B cell (primary cell): ENCODE measurements around the gene HSPB9.

Source experiments
- EZH2 ChIP-seq: IDR thresholded peaks from 2 replicates; pipeline ENCODE4 v1.6.1; 2012; ENCODE audit warnings: borderline replicate concordance, low read depth, mild to moderate bottlenecking, moderate library complexity, low read length; ENCODE audit not compliant: insufficient read depth, poor library complexity, severe bottlenecking
- TF ChIP-seq, protein P1 (sequence below): fragments of 200-600 bp; IDR thresholded peaks from one replicate; pipeline ENCODE4 v1.8.0; 2022; ENCODE audit warnings: antibody characterized with exemption, mild to moderate bottlenecking

DNA sequence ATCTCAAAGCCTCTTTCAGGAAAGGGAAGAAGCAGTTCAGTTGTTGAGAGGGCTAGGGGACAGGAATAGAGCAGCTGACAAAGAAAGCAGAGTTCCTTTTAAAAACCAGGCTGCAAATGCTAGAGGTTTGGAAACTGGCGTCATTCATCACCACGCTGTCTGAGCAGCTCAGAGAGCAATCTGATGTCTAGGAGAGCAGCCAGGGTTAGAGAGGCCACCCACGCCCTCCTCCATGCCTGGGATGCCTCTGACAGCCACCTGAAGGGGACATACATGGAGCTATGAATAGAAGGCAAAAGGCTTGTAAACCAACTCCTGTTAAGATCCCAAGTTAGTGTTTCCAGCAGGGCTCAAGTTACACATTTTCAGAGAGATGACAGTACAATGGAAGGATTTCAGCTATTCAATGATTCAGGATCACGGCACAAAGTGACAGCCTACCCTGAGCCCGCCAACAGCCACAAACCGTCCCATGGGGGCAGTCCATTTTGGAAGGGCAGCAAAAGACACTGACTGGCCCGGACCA is 19.8 kb downstream of the HSPB9 start:
- TF ChIP-seq, protein P1, sequence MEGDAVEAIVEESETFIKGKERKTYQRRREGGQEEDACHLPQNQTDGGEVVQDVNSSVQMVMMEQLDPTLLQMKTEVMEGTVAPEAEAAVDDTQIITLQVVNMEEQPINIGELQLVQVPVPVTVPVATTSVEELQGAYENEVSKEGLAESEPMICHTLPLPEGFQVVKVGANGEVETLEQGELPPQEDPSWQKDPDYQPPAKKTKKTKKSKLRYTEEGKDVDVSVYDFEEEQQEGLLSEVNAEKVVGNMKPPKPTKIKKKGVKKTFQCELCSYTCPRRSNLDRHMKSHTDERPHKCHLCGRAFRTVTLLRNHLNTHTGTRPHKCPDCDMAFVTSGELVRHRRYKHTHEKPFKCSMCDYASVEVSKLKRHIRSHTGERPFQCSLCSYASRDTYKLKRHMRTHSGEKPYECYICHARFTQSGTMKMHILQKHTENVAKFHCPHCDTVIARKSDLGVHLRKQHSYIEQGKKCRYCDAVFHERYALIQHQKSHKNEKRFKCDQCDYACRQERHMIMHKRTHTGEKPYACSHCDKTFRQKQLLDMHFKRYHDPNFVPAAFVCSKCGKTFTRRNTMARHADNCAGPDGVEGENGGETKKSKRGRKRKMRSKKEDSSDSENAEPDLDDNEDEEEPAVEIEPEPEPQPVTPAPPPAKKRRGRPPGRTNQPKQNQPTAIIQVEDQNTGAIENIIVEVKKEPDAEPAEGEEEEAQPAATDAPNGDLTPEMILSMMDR = no peak
- no peak for TF ChIP-seq EZH2
